HG03354 (cell line): ENCODE measurements around the gene SPATA31D4.

ENCODE experiments used
- ATAC-seq: cut with Tn5 transposase; IDR thresholded peaks from one replicate; pipeline ENCODE4 v1.9.1; 2021; ENCODE audit warnings: mild to moderate bottlenecking; ENCODE audit not compliant: unreplicated experiment, poor library complexity, severe bottlenecking

SPATA31D4 gene

GRCh38 chr9:81955625-81956024 is 27.4 kb downstream of the SPATA31D4 start:
- ATAC-seq, result no peak

- ATAC-seq, result no peak
Observed at GRCh38 chr9:81964218-81965171, 36.3 kb downstream of the SPATA31D4 start.

- no peak for ATAC-seq
Observed at GRCh38 chr9:81968026-81968425, 39.8 kb downstream of the SPATA31D4 start.

- no peak for ATAC-seq
Observed at GRCh38 chr9:81969971-81970370, 41.7 kb downstream of the SPATA31D4 start.

- ATAC-seq, result no peak
Observed at GRCh38 chr9:81971727-81972126, 43.5 kb downstream of the SPATA31D4 start.

GRCh38 chr9:81974764-81975163 is 46.5 kb downstream of the SPATA31D4 start:
- ATAC-seq, result no peak

- ATAC-seq, result no peak
Observed at GRCh38 chr9:81976351-81976750, 48.1 kb downstream of the SPATA31D4 start.

GRCh38 chr9:81979196-81979595 is 51.0 kb downstream of the SPATA31D4 start:
- ATAC-seq, result peak; percentile 92

GRCh38 chr9:81980568-81980967 is 52.3 kb downstream of the SPATA31D4 start:
- ATAC-seq, result no peak

GRCh38 chr9:81981883-81982282 is 53.7 kb downstream of the SPATA31D4 start:
- no peak for ATAC-seq
